ENCODE measurements around the gene RPL19.

DNA sequence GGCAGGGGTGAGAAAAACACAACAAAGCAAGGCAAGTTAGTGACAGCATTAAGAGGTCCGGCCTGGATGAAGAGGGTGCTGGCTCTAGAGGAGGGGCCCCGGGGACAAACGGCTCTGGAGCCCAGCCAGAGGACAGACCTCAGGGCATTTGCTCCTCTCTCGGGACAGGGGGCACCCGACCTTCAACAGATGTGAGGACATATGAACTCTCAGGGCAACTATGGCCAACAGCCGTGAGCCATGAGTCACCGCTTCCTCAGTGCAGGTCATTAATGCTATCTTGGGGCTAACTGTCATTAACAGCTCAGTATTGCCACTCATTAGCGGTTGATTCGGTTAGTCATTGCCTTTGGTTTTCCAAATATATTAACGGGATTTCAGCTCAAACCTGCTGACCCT is 24.4 kb upstream of the RPL19 start:
- TF ChIP-seq, protein P1, sequence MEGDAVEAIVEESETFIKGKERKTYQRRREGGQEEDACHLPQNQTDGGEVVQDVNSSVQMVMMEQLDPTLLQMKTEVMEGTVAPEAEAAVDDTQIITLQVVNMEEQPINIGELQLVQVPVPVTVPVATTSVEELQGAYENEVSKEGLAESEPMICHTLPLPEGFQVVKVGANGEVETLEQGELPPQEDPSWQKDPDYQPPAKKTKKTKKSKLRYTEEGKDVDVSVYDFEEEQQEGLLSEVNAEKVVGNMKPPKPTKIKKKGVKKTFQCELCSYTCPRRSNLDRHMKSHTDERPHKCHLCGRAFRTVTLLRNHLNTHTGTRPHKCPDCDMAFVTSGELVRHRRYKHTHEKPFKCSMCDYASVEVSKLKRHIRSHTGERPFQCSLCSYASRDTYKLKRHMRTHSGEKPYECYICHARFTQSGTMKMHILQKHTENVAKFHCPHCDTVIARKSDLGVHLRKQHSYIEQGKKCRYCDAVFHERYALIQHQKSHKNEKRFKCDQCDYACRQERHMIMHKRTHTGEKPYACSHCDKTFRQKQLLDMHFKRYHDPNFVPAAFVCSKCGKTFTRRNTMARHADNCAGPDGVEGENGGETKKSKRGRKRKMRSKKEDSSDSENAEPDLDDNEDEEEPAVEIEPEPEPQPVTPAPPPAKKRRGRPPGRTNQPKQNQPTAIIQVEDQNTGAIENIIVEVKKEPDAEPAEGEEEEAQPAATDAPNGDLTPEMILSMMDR (IDR thresholded peaks at IDR 0.05): no peak
- TF ChIP-seq EZH2 (IDR thresholded peaks at IDR 0.05) (no peak), EZH2phosphoT487 (IDR thresholded peaks at IDR 0.05) (no peak)
